NB4 (cell line): Measurements from ENCODE around the gene ENPP3.

Experiments
- DNase-seq: peaks from one replicate; pipeline ENCODE4 v3.0.0; 2010; ENCODE audit warnings: low read depth
- H3K4me3 ChIP-seq: one replicate; pipeline ENCODE4 v1.5.1; 2011; ENCODE audit warnings: mild to moderate bottlenecking, low read depth, low read length, moderate library complexity
- MYC ChIP-seq: IDR thresholded peaks from 2 replicates; pipeline ENCODE4 v1.6.1; 2011; ENCODE audit warnings: low read depth, low read length
- POLR2A ChIP-seq: IDR thresholded peaks from 2 replicates; pipeline ENCODE4 v1.6.1; 2011; ENCODE audit warnings: mild to moderate bottlenecking; ENCODE audit not compliant: insufficient read length; ENCODE audit errors: extremely low read depth
- TF ChIP-seq, protein P1 (sequence below): IDR thresholded peaks from one replicate; pipeline ENCODE4 v1.5.1; 2012; ENCODE audit warnings: low read depth, low read length
- TF ChIP-seq, protein P2 (sequence below): IDR thresholded peaks from 2 replicates; pipeline ENCODE4 v1.6.1; 2011; ENCODE audit warnings: low read depth, low read length

Gene ENPP3

DNA sequence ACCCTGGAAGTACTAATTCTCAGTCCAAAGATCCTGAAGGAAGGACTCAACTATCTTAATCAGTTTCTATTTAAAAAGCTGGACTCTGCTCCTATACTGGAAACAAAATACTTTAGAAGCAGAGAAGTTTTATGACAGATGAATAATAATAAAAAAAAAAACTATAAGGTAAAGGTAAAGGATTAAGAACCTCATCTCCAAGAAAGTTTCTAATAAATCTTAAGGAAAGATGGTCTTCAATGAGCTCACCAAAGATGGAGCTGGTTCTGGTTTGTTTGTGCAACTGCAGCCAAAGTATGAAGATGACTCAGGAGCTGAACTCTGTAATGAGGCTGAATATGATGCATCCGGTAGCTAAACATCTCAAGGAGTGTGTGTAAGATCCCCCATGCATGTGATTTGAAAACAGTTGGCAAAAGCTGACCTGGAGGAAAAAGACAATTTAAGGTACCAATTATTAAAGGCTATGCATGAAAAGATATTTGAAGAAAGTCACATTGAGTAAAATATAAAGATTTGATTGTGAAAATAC is 34.3 kb upstream of the ENPP3 start:
- no peak for TF ChIP-seq MYC
- TF ChIP-seq, protein P1, sequence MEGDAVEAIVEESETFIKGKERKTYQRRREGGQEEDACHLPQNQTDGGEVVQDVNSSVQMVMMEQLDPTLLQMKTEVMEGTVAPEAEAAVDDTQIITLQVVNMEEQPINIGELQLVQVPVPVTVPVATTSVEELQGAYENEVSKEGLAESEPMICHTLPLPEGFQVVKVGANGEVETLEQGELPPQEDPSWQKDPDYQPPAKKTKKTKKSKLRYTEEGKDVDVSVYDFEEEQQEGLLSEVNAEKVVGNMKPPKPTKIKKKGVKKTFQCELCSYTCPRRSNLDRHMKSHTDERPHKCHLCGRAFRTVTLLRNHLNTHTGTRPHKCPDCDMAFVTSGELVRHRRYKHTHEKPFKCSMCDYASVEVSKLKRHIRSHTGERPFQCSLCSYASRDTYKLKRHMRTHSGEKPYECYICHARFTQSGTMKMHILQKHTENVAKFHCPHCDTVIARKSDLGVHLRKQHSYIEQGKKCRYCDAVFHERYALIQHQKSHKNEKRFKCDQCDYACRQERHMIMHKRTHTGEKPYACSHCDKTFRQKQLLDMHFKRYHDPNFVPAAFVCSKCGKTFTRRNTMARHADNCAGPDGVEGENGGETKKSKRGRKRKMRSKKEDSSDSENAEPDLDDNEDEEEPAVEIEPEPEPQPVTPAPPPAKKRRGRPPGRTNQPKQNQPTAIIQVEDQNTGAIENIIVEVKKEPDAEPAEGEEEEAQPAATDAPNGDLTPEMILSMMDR = no peak
- TF ChIP-seq, protein P2, sequence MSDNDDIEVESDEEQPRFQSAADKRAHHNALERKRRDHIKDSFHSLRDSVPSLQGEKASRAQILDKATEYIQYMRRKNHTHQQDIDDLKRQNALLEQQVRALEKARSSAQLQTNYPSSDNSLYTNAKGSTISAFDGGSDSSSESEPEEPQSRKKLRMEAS = no peak
- TF ChIP-seq POLR2A = no peak
- no peak overlapping the region for H3K4me3 ChIP-seq
- no peak for DNase-seq

DNA sequence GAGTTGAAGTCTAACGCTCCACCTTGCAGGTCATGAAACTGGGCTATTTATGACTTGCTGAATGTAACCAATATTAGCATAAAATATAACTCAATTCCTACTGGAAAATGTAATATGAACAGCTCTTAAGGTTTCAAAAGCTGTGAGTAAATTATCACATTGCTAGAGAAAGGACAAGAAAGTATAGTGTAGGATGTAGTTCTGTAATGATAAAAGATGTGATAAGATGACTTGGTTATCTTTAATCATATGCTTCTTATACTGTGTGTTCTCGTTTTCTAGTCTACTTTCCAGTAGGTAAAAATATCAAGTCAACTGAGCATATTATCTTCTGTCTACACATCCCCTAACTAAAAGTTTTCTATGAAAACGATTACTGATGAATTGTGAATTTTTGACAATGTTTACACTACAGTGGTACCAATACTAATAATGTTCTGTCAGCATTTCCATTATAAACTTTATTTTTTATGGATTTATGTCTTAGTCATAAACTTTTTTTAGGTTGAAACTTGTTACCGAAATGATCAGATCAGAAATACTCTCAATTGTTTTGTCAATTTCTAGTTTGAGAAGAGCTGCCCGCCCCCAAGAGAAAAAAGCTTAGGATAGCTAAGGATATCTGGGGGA is 23.7 kb upstream of the ENPP3 start:
- no peak overlapping the region for H3K4me3 ChIP-seq
- DNase-seq = no peak
- TF ChIP-seq, protein P1 = no peak
- TF ChIP-seq, protein P2 = no peak
- no peak for TF ChIP-seq MYC

DNA sequence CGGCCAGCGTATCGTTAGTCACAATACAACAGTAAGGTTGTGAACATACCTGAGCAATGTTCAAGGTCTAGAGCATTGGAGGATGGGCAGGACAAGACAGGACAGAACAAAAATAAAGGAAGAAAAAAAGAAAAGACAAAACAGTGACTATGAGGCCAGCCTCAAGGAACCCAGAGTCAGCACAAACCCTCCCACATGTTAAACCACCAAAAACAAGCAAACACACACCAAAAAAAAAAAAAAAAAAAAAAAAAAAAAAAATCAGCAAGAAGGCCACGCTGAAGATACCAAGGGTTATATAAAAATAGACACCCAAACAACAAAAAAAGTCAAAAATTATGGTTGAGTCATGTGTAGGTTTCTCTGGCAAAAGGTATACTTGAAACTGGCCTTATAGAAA is 21.8 kb upstream of the ENPP3 start:
- H3K4me3 ChIP-seq = no peak overlapping the region
- DNase-seq = no peak
- TF ChIP-seq MYC = no peak
- TF ChIP-seq, protein P2 = no peak
- TF ChIP-seq, protein P1 = no peak
- TF ChIP-seq POLR2A = no peak

DNA sequence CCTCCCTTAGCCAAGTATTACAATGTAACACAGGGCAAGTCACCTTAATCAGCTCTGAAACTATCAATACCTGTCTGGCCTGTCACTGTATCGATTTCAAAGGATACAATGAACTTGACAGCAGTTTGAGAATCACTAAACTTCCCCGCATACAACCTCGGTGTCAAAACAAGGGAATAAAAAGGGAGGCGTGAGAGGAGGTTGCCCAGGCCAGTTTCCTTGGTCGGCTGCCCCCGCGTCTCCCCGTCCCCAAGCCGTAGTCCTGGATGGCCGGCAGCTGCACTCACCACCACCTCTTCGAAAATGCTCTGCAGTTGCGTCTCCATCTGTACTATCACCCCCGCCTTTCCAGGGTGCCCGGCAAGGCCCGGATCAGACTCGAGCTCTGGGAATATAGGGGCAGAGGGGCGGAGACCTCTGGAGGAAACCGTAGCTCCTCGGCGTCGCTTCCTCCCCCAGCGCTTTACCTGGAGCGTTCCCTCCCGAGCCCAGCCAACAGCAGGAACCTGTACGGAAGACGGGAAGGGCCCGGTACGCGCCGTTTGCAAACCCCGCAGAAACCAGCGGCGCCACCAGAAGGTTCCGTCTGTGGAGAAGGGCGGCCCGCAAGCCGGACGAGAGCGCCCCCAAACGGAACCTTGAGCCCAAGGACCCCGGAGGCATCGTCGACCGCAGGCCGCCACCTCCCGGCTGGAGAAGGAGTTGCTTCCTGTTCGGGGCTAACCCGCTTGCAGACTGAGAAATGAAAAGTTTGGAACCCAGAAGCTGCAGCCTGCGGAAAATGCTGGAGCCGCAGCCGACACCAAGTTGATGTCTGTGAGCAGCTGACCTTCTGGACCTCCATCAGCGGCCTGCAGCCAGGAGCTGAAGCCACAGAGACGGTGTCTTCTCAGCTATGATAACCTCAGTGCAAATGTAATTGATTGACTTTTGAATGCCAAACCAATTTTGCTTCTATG is 9.1 kb upstream of the ENPP3 start, which contains the start of gene MED23:
Gene MED23 (minus strand): TSS at position 519 of the 959 bp plus-strand sequence. CDS start 193 bp downstream, at position 326.
- DNase-seq = peak; percentile 97
- TF ChIP-seq, protein P2 = peak; percentile 42
- TF ChIP-seq MYC = peak; percentile 76
- TF ChIP-seq POLR2A = peak; percentile 82
- TF ChIP-seq, protein P1 = peak; percentile 99
- H3K4me3 ChIP-seq = peak within 1 kb of the TSS; percentile 98

DNA sequence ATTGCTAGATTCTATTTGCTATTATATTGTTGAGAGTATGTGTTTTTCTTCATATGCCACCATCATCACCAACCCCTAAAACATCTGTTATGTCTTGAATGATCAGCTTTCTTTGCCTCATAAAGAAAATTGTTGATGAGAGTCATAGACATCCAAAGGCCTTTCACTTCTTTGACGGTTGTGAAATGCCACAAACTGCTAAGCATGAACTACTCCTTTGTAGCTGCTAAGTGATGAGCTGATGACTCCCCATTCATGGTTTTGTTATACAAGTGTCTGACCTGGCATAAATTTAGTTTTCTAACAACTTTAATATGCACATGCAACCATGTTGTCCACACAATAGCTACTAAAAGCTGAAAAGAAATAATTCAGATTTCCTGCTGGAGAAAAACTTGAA is 8.4 kb upstream of the ENPP3 start:
- DNase-seq = peak; percentile 8
- TF ChIP-seq POLR2A = no peak
- TF ChIP-seq MYC = no peak
- TF ChIP-seq, protein P2 = no peak
- TF ChIP-seq, protein P1 = no peak
- peak overlapping the region; percentile 51 for H3K4me3 ChIP-seq
